Activated T-cell treated with anti-CD3 and anti-CD28 coated beads for 24 hours (primary cell): ENCODE results near the gene PCDHGC3.
A peak's percentile ranks its signal among the peaks of the same experiment; 100 is the strongest.

Experiments used
- DNase-seq: peaks from one replicate; pipeline ENCODE4 v3.0.0-alpha.2; 2020; ENCODE audit warnings: low read depth

PCDHGC3 gene

DNA sequence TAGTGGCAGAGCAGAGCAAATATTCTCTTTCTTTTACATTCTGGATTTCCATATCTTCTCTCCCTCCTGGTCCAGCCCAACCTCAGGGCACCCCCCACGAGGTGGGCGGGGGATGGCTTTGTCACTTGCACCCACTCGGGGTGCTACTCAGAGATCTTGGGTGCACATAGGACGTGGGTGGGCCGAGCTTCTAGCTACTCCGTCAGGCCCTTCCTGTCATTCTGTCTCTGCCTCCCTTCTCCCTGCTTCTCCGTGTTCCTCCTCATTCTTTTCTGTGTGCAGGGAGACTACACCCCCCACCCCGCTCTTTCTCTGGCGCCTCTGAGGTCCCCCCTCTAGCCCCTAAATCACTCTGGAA, 32.7 kb downstream of the PCDHGC3 start:
- no peak for DNase-seq

DNA sequence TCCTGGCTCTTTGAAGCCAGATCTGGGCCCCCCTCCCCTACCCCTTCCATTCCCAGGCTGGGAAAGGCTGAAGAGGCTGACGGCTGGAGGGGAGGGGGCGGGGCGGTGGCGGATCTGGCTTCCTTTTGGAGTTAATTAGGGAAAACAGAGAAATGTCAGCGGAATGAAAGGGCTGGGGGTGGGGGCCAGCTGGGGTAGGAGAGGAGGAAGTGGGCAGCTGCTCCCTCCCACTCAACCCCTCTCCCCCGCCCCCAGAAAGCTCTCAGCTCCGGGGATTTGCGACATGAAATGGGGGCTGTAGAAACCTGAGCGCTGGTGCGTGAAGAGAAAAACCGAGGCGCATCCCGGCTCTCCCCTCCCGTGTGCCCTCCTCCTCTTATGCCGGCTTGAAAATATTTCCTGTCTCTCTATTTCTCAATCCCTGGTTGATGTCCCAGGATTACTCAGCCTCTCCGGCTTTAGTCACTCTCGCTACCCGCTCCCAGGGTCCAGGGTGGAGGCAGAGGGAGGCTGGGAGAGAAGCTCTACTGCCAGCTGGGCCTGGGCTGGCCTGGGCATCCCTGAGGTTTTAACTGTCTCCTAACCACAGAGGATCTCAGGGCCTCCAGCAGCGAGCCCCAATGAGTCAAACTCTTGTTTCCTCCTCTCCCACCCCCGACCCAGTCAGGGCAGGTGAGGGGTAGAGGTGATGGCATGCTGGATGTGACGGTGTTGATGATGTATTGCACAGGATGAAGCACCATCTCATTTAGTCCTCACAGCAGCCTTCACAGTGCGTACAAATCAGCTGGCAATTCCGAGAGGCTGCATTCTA, 33.2 kb downstream of the PCDHGC3 start:
- no peak for DNase-seq

DNA sequence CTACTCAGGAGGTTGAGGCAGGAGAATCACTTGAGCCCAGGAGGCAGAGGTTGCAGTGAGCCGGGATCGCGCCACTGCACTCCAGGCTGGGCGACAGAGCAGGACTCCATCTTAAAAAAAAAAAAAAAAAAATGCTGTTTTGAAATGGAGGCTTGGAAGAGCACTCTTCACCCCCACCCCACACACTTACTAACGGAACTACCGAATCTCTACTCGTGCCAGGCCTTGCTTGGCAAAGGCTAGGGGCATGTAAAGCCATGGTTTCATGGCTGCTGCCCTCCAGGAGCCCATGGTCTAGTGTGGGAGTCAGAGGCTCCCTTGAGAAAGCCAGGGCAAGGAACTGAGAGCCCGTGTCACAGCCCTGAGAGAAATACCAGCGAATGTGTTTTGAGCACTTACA, 34.4 kb downstream of the PCDHGC3 start:
- DNase-seq = no peak

DNA sequence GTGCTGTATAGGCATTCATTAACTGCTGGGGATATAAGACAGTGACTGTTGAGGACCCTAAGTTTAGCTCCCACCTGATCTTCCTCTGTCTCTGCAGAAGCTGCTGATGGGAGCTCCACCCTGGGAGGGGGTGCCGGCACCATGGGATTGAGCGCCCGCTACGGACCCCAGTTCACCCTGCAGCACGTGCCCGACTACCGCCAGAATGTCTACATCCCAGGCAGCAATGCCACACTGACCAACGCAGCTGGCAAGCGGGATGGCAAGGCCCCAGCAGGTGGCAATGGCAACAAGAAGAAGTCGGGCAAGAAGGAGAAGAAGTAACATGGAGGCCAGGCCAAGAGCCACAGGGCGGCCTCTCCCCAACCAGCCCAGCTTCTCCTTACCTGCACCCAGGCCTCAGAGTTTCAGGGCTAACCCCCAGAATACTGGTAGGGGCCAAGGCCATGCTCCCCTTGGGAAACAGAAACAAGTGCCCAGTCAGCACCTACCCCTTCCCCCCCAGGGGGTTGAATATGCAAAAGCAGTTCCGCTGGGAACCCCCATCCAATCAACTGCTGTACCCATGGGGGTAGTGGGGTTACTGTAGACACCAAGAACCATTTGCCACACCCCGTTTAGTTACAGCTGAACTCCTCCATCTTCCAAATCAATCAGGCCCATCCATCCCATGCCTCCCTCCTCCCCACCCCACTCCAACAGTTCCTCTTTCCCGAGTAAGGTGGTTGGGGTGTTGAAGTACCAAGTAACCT, 35.3 kb downstream of the PCDHGC3 start:
- DNase-seq = no peak

DNA sequence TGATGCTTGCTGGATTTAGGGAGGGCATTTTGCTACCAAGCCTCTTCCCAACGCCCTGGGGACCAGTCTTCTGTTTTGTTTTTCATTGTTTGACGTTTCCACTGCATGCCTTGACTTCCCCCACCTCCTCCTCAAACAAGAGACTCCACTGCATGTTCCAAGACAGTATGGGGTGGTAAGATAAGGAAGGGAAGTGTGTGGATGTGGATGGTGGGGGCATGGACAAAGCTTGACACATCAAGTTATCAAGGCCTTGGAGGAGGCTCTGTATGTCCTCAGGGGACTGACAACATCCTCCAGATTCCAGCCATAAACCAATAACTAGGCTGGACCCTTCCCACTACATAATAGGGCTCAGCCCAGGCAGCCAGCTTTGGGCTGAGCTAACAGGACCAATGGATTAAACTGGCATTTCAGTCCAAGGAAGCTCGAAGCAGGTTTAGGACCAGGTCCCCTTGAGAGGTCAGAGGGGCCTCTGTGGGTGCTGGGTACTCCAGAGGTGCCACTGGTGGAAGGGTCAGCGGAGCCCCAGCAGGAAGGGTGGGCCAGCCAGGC, 36.1 kb downstream of the PCDHGC3 start:
- DNase-seq = no peak

DNA sequence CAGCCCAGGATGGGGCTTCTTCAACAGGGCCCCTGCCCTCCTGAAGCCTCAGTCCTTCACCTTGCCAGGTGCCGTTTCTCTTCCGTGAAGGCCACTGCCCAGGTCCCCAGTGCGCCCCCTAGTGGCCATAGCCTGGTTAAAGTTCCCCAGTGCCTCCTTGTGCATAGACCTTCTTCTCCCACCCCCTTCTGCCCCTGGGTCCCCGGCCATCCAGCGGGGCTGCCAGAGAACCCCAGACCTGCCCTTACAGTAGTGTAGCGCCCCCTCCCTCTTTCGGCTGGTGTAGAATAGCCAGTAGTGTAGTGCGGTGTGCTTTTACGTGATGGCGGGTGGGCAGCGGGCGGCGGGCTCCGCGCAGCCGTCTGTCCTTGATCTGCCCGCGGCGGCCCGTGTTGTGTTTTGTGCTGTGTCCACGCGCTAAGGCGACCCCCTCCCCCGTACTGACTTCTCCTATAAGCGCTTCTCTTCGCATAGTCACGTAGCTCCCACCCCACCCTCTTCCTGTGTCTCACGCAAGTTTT, 36.7 kb downstream of the PCDHGC3 start:
- peak; percentile 69 for DNase-seq

DNA sequence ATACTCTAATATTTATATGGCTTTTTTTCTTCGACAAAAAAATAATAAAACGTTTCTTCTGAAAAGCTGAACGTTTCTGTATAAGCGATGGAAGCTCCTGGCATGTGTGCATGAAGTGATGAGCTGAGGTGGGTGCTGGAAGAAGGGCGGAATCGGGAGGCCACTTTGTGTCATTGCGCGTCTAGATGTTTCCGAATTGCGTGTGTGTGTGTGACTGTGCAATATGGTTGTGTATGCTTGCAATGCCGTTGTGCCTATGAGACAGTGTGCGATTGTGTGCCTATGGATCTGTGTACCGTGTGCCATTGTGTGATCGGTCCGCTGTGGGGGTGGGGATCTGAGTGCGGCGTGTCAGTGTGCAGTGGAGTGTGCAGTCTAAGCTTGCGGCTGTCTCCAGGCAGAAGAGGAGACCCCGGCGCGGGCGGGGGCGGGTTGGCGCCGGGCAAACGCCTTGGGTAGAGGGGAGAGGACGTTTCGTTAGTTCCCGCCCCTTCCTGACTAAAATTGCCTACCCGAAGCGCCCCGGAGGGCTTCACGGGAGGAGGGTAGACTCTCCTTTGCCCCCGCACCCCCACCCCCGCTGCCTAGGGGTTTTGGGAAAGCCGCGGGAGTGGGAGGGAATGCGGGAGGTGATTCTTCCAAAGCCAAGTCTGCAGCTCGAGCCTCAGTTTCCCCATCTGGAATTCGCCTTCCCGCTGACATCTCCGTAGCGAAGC, 37.3 kb downstream of the PCDHGC3 start:
- DNase-seq = no peak

DNA sequence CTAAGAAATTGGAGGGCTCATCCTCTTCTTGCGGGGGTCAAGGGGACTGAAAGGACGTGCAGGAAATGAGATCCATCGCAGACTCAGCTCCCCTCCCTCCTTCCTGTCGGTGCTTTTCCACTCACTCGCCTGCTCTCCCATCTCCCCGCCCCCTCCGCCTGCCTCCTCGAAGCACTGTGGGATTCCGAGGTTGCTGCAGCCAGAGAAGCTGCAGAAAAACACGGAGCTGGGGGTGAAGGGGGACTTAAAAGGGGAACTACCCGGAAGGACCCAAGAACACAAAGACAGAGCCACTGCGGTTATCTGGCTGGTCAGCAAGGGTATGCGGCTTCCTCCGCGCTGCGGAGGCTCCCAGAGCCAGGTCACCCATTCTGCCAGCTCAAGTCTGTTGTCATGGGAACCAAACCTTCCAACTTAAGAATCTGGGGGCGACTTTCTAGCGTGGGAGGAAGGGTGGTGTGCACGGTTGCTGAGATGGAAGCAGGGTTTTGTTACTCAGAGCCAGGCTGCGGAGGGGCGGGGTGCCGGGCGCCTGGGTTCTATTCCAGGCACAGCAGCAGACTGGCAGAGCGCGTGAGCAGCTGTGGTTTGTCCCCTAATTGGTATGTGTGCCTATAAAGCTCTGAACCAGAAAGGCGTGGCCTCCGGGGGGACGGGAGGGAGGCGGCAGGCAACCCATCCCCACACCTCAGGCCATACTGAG, 38.0 kb downstream of the PCDHGC3 start:
- peak; percentile 60 for DNase-seq

DNA sequence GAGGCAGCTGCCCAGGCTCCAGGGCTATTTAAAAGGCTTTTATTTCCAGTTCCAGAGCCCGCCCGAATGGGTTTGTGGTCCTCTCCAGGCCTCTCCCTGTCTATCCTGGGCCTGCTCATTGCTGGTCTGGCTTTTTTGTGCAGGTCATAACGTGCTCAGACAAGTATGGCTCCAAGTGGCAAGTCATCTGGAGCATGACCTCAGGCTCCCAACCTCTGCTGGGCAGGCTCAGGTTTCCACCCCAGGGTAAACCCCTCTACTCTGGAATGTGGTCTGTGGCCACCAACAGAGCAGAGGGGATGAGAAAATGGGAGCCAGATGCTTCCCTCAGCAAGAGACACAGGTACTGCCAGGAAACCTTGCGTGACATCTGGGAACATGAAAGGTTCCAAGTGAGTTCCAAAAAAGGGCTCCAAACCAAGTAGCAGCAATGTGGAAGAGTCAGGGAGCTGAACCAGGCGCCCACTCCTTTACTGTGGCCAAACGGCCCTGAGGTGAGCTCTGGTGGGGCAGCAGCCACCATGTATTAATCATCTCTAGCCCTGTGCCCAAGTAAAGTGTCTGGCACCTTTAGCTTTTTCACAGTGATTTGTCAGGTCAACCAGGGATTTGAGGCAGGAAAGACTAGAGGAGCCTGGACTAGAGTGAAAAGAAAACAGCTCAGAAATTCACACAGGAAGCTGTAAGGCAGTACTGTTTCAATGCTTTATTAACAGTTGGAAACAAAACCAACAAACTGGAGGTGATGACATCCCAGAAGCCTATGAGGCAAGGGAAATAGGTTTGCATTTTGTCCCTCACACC, 38.8 kb downstream of the PCDHGC3 start:
- no peak for DNase-seq

DNA sequence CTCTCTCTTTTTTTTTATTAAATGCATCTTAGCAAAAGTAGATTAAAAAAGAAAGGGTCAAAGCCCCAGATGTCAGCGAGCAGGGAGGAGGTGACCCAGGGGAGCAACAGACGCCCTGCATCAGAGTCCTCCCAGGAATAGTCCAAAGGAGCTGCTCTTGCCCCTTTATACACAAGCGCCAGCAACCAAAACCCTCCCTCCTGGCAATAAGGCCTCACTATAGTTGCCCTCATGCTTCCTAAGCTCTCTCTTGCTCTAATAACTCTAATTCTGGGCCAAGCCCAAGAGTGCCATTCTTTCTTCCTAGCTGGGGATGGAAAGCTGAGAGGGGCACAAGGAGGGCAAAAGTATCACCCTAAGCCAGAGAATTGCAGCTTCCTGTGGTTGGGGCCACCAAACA, 39.4 kb downstream of the PCDHGC3 start:
- DNase-seq = no peak

DNA sequence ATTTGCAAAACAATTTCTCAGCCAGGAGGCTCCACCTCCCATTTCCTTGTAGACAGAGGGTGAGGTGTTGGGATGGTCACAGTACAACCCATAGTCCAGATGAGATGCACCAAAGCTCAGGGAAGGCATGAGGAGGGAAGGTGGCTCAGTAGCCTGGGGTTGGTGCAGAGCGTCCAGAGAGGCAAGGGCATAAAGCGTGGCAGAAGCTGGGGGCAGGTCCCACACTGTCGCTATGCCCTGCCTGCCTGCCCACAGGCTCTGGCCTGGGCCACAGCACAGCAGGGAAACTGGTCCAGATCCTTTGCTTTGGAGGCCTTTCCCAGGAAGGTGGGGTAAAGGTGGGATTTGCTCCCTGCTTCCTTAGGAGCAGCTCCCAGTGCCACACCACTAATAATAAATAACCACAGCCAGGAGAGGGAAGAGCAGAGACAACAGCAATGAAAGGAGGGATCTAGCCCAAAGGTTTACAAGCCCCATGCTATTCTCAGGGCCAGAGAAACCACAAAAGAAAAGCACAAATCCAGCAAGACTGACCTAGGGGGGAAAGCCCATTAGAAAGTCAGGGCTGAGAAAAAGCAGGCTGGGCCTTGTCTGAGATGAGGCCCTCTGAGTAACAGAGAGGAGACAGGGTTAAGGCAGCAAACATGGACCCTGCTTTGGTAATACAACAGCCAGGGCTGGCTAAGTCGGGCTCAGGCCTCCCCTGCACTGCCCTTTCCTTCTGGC, 40.3 kb downstream of the PCDHGC3 start:
- no peak for DNase-seq

DNA sequence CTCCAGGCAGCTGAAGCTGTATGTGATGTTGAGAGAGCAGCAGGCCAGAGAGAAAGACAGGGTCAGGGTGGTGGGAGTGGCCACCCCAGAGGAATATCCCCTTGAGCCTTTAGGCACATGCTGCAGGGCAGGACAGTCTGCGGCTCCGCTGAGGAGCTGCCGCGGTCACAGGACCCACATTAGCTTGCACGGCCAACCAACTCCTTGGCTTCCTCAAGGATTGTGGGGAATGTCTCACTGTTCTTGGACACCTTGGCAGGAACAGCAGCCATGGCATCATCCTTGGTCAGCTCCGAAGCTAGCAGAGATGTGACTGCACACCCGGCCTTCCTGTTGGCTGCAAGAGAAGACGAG, 40.9 kb downstream of the PCDHGC3 start:
- DNase-seq = no peak

DNA sequence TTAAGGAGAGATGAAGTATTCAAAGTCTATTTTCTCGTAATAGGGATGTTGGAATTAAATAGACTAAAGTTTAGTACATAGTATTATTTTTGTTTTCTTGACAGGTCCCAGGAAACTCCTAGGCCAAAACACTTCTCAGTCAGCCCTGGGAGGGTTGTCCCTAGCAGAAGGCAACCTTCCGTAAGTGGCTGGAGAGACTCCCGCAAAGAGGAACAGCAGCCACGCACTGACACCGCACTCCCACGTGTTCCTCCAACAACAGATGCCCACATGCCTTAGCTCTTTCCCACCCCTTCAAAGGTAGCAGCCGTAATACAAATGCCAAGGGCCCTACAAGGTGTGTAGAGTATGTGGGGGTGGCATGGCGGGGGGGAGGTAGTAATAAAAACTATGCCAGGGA, 41.5 kb downstream of the PCDHGC3 start:
- DNase-seq = no peak

DNA sequence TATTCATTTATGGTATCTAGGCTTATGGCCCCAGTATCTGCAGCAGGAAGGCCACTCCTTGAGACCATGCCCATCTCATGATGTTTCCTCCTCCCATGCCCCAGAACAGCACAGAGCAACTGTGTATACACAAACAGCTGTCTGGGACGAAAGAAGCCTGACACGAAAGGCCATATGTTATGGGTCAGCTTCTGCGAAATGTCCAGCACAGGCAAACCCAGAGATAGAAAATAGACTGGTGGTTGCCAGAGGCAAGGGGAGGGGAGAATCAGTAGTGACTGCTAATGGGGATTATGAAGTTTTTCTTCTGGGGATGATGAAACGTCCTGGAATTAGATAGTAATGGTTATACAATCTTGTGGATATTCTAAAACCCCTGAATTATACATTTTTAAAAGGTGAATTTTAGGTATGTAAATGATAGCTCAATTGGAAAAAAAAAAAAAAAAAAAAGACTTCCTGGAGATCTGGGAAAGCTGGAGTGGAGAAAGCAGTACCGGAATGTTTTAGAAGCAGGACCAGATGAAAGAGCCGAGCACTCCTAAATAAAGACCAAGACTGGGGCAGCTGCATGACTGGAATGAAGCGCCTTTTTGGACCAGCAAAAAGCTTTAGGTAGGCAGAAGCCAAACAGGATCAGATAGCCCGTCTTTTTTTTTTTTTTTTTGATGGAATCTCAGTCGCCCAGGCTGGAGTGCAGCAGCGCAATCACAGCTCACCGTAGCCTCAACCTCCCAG, 42.3 kb downstream of the PCDHGC3 start:
- DNase-seq = no peak

DNA sequence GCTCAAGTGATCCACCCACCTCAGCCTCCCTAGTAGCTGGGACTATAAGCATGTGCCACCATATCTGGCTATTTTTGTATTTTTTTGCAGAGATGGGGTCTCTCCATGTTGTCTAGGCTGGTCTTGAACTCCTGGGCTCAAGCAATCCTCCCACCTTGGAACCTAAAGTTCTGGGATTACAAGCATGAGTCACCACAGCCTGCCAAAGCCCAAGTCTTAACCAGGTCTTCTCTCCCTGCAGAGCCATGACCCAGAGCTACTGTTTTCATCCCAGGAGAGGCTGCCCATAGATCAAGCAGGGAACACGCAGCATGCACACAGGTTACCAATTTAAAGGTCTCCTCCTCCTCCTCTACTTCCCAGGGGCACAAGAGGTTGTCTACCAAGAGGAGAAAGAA, 42.9 kb downstream of the PCDHGC3 start:
- DNase-seq = no peak

DNA sequence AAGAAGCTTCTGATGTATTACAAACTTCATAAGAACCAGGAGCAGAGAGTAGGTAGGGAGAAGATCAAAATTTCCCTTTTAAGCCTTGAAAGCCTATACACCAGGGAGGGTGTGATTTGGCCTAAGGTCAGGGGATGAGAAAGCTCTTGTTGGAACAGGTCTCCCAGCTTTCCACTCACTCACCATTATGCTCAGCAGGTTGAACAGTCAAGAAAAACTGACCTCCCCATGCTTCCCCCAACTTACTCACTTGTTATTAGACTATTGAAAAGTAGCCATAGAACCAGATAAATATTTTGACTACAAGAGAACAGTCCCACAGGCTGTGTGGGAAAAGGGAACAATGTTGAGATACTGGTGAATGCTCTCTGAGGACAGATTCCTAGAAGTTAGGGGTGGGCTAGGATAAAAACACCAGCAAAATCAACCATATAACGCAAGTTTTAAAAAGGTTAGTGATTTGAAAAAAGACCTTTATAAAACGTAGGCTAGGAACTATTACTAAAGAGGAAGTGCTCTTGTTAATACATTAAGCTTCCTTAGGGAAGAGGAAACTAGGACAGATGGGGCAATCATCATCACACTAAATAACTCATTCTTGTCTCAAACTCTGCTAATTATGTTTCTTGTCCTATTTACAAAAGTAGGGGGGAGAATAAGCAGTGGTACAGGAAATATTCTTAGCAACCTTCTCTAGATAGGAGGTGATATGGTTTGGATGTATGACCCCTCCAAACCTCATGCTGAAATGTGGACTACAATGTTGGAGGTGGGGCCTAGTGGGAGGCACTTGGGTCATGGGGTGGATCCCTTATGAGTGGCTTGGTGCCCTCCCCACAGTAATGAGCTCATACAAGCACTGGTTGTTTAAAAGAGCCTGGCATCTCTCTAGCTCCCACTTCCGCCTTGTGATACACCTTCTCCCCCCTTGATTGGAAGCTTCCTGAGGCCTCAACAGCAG, 44.1 kb downstream of the PCDHGC3 start:
- DNase-seq = no peak

DNA sequence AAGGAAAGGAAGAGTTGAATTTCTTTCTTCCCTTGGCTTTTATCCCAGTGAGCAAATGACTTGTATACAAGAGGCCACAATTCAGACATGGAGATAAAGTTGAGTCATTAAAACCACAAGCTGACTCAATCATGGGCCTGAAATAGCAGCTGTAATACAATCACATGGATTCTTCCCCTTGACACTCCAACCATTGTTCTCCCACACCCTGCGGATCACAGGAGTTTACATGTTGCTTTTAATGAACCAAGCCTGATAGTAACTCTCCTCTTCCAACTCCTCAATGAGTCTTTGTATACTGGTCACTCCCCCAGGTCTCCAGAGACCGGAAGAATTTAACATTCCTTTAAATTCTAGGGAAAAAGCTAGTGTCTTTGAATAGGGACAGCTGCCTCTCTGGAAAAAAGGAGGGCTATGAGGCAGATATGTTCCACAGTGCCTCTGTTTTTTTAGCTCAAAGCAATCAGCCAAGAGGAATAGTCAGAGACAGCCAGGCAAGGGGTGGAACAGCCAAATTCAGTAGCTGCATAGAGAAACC, 45.5 kb downstream of the PCDHGC3 start:
- no peak for DNase-seq

DNA sequence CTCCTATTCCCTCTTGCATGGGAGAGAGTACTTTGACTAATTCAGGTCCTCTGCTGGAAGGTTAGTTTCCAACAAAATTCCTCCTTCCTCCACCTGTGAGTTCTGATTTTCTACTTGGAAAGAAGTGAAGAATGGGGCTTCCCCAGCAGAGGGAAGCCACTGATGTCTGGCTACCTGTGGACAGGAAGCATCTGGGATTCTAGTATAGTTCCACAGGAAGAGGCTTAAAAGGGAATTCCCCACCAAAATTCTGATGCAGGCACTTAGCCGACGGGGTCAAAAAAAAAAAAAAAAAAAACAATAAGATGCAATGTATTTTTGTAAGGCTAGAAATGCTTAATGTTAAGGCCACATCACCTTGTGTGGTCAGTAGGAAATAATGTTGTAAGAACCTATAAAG, 46.5 kb downstream of the PCDHGC3 start:
- no peak for DNase-seq
